GM21723 (cell line): Measurements from ENCODE around the gene MEGF11.

Experiments
- ATAC-seq: cut with Tn5 transposase; IDR thresholded peaks from one replicate; pipeline ENCODE4 v1.9.1; 2021; ENCODE audit warnings: mild to moderate bottlenecking, moderate library complexity; ENCODE audit not compliant: unreplicated experiment

Gene MEGF11

GRCh38 chr15:66148187-66148586 is 105.4 kb downstream of the MEGF11 start:
- no peak for ATAC-seq

- no peak for ATAC-seq
Observed at GRCh38 chr15:66147440-66147839, 106.1 kb downstream of the MEGF11 start.

DNA sequence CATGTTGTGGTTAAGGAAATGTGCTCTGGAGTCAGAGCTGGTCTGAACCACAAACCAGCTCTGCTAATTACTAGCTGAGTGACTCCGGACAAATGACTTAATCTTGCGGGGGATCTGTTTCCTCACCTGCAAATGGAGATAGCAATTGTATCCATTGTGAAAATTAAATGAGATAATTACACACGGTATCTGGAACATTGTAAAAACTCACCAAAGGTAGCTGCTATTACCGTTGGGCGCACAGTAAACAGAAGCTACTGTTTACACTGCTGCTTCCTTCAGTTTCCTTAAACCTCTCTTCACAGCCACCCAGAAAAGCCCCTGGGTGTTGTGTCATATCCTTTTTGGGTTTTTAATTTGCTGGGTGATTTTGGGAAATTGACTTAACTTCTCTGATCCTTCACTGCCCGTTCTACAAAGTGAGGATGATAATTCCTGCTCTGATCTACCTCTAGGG is 107.8 kb downstream of the MEGF11 start:
- ATAC-seq: no peak

DNA sequence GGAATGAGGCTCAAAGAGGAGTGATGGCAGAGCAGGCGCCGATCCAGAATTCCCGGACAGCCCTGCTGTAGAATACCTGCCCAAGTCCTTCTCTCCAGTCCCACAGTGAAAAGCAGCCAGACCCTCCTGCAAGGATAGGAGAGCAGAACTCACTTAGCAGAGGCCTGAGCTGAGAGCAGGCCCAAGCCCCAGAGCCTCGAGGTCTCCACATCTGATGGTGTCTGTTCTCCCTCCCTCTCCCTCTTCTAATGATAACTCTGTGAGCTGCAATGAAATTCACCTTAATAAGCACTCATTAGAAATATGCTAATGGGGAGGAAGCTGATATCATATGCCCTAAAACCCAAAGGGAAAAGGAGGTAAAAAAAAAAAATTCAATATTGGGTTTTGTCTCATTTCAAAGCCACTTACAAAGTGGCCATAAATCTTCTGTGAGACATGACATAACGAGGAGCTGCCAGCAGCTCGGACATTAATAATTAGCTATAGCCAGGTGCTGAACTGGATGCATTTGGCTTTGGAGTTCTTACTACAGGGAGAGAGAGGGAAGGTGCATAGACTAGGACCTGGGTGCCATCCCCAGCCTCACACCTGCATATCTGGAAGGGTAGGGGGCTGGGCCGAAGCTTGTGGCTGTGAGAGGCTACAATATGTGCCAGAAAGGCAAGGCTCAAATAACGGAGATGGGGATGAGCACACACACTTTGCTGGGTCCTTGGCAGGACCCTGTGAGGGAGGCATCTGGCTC is 108.4 kb downstream of the MEGF11 start:
- no peak for ATAC-seq

DNA sequence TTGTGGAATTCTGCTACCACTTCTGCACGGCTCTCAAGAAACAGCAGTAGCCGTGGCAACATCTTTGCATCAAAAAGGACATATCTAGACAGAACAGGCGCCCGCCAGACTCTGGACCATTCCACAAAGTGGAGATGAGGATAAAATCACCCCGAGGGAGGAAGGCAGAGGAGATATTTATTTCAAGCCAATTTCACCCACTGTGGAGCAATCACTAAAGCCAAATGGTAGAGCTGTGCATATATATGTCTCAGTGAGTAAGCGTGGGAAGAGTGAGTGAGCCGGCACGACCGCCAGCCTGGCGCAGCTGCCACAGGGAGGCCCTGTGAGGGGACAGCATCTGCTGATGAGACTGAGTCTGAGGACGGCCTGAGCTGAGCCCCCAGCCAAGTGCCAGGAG is 111.3 kb downstream of the MEGF11 start:
- no peak for ATAC-seq

DNA sequence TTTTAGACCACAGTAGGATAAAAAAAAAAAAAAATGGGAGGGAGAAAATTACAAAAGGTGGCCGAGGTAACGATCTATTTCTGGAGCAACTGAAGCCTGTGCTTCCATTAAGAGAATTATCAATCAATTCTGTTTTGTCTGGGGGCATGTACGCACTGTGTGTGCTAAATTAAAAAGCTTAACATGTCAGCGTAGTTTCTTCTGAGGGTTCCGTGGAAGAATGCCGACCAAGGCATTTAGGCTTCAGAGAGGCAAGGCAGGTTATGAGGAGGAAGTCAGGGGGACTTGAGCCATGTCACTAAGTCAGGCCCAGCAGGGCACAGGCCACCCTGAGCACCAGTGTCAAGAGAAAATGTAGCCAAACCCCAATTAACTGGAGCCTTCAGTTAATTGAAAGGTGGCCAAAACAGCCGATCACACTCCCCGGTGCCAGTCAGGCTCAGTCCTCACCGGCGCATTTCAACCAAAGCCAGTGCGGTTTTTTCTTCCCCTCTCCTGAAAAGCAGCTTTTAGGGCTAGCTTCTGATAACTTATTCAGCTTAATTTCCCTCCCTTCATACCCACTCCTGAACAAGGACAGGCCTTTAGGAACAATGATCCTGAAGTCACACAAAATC is 113.9 kb downstream of the MEGF11 start:
- no peak for ATAC-seq

DNA sequence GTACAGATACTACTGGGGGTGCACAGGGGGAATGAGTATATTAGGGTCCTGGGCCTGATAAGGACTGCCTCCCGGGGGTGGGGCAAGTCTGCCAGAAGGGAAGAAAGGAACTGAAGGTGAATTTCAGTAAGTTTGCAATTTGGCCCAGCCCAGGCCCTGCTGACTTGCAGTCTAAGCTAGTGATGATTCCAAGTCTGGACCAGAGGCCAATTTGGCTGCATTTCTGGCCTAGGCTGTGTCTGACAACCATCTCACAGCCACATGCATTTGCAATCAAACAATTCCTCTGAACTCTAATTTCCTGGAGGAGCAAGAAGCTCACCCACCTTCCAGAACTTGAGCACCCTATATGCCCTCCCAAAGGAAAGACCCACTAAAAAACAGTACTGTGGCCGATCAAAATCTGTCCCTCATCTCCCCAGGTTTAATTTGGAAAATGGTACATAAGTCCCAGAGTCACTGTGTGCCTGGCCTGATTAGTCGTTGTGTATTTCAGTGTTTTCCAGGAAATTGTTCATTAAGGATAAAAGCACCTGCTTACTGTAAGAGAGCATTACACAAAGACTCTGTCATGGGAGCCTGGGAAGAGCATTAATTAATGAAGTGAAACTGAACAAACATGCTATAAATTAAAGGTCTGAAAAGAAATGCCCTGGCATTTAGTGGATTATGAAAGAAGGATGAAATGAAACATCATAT is 114.5 kb downstream of the MEGF11 start:
- ATAC-seq: no peak

DNA sequence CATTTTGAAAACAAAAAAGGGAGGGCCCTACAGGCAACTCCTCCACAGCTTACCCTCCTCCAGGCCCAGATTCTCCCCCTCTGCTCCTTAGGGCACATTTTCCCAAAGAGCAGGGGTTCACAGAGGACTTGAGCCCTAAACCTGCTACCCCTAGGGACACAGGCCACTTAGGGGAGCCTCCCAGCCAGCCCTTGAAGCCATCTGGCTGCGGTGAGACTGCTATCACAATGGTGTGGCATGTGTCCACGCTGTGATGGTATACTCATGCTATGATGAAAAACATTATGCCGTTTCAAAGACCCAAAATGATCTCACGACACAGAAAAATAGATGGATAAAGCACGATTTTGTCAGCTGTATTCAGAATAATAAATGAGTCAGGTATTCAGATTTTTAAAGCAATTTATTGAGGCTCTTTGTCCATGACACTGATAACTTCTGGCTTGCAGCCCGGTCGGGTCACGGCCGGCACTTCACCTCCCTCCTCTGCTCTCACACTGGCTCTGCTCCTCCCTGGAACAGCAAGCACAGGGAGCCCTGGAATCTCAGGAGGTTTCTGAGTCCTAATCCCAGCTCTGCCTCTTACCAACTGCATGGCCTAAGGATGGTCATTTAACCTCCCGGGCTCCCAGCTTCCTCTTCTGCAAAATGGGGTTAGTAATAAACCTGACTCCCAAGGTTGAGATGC is 115.3 kb downstream of the MEGF11 start:
- ATAC-seq: no peak

DNA sequence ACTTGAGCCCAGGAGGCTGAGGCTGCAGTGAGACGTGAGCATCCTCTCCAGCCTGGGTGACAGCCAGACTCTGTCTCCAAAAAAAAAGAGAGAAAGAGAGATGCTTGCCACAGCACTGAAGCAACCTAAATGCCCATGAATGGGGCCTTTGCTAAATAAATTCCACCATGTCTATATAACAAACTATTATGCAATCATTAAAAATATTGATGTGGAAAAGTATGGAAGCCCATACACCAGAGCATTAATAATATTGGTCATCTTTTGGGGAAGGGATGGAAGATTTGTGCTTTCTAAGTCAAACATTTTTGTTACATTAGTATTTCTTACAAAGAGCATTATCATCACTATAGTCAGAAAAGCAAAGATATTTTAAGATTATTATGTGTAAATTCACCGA is 116.6 kb downstream of the MEGF11 start:
- ATAC-seq: no peak

GRCh38 chr15:66135664-66136063 is 117.9 kb downstream of the MEGF11 start:
- ATAC-seq: no peak

- ATAC-seq: no peak
Observed at GRCh38 chr15:66134284-66134683, 119.3 kb downstream of the MEGF11 start.

DNA sequence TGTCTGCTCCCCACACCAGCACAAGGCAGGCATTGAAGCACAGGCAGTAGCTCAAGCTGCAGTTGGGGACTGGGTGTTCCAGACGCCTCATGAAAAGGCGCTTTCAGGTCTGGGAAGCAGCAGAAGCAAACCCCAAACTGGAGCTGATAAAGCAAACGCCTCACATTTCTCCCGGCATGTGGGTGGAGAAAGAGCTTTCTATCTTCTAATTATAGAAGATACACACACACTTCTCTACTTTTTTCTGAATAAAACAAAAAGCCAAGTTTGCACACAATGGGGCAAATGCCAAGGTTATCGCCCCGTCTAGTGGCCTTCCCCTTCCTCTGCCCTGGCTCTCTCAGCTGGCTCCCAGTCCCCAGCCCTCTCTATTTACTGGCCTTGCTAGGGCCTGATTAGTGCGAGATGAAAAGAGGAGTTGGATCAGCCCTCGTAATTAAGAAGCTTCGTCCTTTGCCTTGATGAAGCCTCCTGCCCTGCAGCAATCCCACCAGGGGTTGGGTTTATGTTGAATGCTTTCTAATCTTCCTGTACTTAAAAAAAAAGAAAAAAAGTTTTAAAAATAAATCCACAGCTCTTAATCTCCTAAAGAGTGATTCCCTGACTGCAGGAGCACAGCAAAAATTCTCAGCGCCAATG is 120.2 kb downstream of the MEGF11 start:
- no peak for ATAC-seq

GRCh38 chr15:66132251-66132816 is 121.2 kb downstream of the MEGF11 start:
- ATAC-seq: no peak

DNA sequence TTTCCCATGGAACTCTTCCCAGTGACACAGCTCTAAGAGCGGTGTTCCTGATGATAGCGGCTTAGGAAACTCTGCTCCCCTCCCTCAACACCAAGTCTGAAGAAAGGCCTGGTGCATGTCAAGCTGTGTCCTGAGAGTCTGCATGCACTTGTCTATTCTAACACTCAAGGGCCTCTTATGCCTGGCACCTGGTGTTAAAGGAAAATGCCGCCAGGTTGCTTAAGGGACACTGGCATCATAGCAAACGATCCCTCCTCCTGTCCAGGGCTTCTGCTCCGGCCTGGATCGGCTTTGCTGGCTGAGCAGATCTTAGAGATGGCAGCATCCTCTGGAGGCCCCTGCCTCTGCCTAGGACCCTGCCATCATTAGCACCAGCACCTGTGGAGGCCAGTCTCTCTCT is 121.7 kb downstream of the MEGF11 start:
- no peak for ATAC-seq

DNA sequence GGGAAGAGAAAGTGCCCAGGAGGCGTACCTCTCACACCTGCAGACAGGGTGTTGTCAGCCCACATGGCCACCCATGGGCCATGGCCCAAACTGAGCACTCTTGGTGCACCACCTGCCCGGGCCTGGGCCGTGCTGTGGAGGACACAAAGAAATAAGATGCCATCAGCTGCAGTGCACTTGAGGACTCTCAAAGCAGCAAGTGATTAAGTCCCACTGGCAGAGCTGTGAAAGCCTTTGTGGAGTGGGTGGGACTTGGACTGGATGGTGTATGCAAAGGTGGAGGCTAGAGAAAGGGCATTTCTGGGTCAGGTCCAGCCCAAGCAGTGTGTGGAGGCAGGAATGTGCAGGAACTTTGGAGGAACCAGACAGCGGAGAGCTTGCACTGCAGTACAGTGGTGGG is 122.3 kb downstream of the MEGF11 start:
- no peak for ATAC-seq

DNA sequence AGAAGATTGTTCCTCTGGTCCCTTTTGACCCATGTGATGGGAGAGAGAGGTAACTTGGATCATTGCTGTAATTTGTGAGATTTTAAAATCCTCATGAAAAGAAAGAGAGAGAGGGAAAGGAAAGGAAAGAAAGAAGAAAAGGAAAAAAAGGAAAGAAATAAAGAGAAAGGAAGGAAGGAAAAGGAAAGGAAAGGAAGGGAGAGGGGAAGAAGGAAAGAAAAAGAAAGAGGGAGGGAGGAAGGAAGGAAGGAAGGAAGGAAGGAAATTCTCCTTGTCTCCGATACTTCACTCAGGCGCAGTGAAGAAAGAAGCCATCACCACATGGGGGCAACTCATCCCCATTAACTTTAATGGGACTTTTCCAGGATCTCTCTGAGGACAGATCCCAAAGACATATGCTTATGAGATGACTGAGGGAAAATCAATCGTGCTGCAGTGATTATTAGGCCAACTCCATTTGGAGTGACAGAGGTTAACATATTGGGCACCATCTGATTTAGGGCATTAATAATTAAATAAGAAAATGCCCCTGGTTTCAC is 123.0 kb downstream of the MEGF11 start:
- ATAC-seq: no peak

DNA sequence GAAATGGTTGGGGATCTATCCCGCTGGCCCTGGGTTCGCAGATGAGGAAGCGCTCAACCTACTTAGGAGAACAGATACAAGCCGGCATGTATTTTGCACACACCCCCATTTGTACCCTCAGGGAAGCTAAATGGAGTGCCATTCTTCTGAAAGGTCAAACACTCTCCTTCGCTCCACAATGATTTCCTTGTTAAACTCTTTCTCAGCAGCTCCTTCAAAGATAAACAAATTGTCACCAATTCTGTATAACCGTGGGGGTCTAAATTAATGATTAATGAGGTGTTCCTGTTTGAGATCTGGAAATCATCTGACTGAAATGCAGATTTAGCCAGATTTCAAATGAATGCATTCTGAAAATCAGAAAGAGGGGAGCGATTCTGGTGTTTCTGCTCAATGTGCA is 124.0 kb downstream of the MEGF11 start:
- ATAC-seq: no peak

DNA sequence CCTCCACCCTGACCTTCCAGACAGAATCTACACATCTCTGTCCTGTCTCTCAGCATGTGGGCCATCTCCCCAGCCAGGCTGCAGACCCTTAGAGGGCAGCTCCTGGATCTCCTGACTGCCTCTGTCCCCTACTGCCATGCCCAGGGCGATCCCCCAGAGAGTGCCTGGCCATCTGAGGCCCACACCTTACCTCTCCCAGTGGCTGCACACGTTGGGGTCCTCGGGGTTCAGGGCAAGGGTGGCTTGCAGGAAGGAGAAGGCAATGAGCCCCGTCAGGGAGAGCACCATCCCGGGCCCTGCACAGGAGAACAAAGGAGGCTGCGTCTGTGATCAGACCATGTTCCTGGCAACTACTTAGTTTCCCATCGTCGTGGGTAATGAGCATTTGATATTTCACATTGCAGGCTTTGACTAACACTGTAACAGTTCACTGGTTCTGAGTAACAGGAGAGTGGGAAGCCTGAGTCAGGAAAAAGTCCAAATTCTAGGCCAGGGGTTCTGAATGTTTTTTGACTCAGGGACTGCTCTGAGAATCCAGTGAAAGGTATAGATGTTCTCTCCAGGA is 125.4 kb downstream of the MEGF11 start:
- ATAC-seq: no peak

DNA sequence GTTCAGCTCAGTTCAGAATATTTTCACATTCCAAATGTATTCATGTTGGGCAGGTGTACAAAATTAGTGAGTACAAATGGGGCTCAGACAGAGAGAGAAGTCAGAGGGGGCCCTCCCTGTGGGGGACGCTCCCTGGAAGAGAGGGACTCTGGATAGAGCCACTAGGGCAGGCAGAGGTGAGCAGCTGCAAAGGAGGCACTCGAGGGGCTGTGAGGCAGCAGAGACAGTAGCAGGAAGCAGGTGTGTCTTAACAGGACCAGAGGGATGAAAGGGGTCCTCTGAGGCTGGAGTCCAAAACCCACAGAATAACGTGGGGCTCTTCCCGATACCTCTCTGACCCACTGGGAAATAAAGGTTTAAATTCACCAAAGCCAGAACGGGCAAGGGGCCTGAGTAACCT is 127.1 kb downstream of the MEGF11 start:
- no peak for ATAC-seq

GRCh38 chr15:66126031-66126441 is 127.5 kb downstream of the MEGF11 start:
- ATAC-seq: no peak
